ENCODE results near the gene FILIP1L.
"Not testable (repeated sequence)": the region's sequence is repeated elsewhere in the genome, so short reads cannot be mapped to it uniquely, and the experiment has no call there.

The FILIP1L gene

GRCh38 chr3:100098784-100099070 is 15.6 kb downstream of the FILIP1L start:
- DNase-seq (ENCODE audit: low read depth) = no peak

GRCh38 chr3:100097919-100098783 is 16.1 kb downstream of the FILIP1L start:
- DNase-seq (ENCODE audit: low read depth) = no peak

- no peak for DNase-seq (ENCODE audit: low read depth)
These were observed 17.4 kb downstream of the FILIP1L start for GRCh38 chr3:100096866-100097265.

- not testable (repeated sequence) for DNase-seq (ENCODE audit: low read depth)
These were observed 18.0 kb downstream of the FILIP1L start for GRCh38 chr3:100096286-100096685.

GRCh38 chr3:100093831-100094230 is 20.5 kb downstream of the FILIP1L start:
- DNase-seq (ENCODE audit: low read depth) = no peak

- no peak for DNase-seq (ENCODE audit: low read depth)
These were observed 23.7 kb downstream of the FILIP1L start for GRCh38 chr3:100090669-100091005.

GRCh38 chr3:100089812-100090668 is 24.3 kb downstream of the FILIP1L start:
- DNase-seq (ENCODE audit: low read depth) = no peak

- no peak for DNase-seq (ENCODE audit: low read depth)
These were observed 25.4 kb downstream of the FILIP1L start for GRCh38 chr3:100088735-100089368.

GRCh38 chr3:100087198-100087597 is 27.1 kb downstream of the FILIP1L start:
- no peak for DNase-seq (ENCODE audit: low read depth)

GRCh38 chr3:100086401-100086800 is 27.9 kb downstream of the FILIP1L start:
- no peak for DNase-seq (ENCODE audit: low read depth)

GRCh38 chr3:100084100-100084806 is 30.0 kb downstream of the FILIP1L start:
- no peak for DNase-seq (ENCODE audit: low read depth)

- no peak for DNase-seq (ENCODE audit: low read depth)
These were observed 31.1 kb downstream of the FILIP1L start for GRCh38 chr3:100083209-100083608.

GRCh38 chr3:100082714-100083113 is 31.6 kb downstream of the FILIP1L start:
- DNase-seq (ENCODE audit: low read depth) = no peak

- no peak for DNase-seq (ENCODE audit: low read depth)
These were observed 32.2 kb downstream of the FILIP1L start for GRCh38 chr3:100081986-100082692.

GRCh38 chr3:100081311-100081710 is 33.0 kb downstream of the FILIP1L start:
- DNase-seq (ENCODE audit: low read depth) = no peak

- no peak for DNase-seq (ENCODE audit: low read depth)
These were observed 33.7 kb downstream of the FILIP1L start for GRCh38 chr3:100080573-100080972.

GRCh38 chr3:100079328-100079727 is 35.0 kb downstream of the FILIP1L start:
- DNase-seq (ENCODE audit: low read depth) = no peak

- no peak for DNase-seq (ENCODE audit: low read depth)
These were observed 37.4 kb downstream of the FILIP1L start for GRCh38 chr3:100076731-100077529.

GRCh38 chr3:100075851-100076730 is 38.2 kb downstream of the FILIP1L start:
- DNase-seq (ENCODE audit: low read depth) = no peak

GRCh38 chr3:100075196-100075595 is 39.1 kb downstream of the FILIP1L start:
- DNase-seq (ENCODE audit: low read depth) = no peak

Data from activated T-cell treated with anti-CD3 and anti-CD28 coated beads for 48 hours (primary cell).